Measurements from ENCODE around the gene PMPCA. TPM values are rescaled to one million over a fixed set of nuclear protein-coding genes. Genes with fewer than 3 reads are reported as not detected.

The PMPCA gene
- total and polyA plus RNA-seq, 12 donors: 59.3 to 85.2 (median 75.4) TPM

DNA sequence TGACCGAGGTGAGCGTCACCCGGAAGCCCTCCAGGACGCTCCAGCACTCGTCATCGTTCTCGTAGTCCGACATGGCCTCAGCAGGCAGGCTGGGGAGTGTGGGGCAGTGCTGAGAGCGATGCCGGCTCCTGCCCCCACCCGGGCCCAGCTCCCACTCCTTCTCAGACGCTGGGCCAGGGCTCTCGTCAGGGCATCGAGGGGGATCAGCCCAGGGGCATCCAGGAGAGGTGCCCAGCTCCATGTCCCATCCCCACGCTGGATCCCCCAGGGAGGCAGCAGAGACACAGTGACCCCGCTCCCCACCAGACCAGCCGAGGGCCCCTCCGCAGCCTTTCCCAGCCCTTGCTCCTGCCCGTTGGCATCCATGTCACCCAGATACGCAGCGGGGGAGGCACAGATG lies 38.5 kb upstream of the PMPCA start:
- peak overlapping the region in 1 of 10 donors; percentile 72 for H3K27ac ChIP-seq
- ATAC-seq: no peak
- intact Hi-C loops (cut with DNase I): no loop called here

DNA sequence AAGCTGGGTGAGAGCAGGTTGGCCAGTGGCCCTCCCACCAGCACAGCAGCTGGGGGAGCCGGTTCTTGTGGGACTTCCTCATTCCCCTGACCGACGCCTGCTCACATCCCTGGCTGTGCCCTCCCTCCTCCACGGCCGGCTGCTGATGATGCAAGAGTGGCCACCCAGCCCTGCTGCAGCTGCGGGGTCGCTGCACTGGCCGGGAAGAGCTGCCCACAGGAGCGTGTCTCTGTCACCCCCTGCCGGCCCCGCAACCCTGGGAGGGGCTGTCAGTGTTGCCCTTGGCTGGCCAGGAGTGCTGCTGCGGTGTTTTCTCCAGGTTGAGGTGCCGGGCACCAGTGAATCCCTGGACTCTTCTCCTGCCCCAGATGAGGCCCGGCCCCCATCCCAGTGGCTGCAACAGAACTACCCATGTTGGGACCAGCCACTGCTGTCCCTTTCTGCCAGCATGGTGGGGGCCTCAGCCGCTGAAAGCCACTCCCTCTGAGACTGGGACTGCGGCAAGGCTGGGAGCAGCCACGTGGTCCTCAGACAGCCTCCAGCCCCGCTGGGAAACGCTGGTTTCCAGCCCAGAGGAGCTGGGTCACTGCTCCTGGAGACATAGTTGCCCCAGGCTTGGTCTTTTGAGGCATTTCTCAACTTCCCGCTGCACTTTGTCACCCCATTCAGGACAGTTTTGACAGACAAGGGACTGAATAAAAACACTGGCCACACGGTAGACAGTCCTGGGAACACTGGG lies 37.7 kb upstream of the PMPCA start:
- intact Hi-C loops (cut with DNase I): no loop called here
- peak in 1 of 2 donors; percentile 65 for DNase-seq
- Histone ChIP-seq H3K9me3 (no peaks in the 10 kb centered on the region), H3K27ac (peak overlapping the region in 1 of 10 donors; percentile 72), H3K4me3 (peak overlapping the region in 7 of 10 donors; percentile 1 to 55 (median 29)), H3K4me1 (peaks cover 0 to 32% (median 6%) of the 10 kb centered on the region in 9 donors), H3K27me3 (no peaks in the 10 kb centered on the region), H3K36me3 (peaks cover 0 to 17% (median 0%) of the 10 kb centered on the region in 9 donors)
- peak in 1 of 9 donors; percentile 18 for TF ChIP-seq CTCF (IDR thresholded peaks at IDR 0.05)
- WGBS, 2 donors: 38 to 42% methylated on average over 21 of the region's 21 CpGs
- peak; percentile 24 to 70 (median 64) for ATAC-seq

More for the DNA sequence above, 38.5 kb upstream of the PMPCA start:
- peaks cover 0 to 26% (median 6%) of the 10 kb centered on the region in 9 donors for H3K4me1 ChIP-seq
- peak overlapping the region in 1 of 10 donors; percentile 55 for H3K4me3 ChIP-seq
- H3K27me3 ChIP-seq: no peaks in the 10 kb centered on the region
- no peak for DNase-seq
- H3K36me3 ChIP-seq: peaks cover 0 to 15% (median 0%) of the 10 kb centered on the region in 9 donors
- TF ChIP-seq CTCF (IDR thresholded peaks at IDR 0.05): no peak
- H3K9me3 ChIP-seq: no peaks in the 10 kb centered on the region
- WGBS, 2 donors: 88 to 93% methylated on average over 21 of the region's 21 CpGs

GRCh38 chr9:136373300-136374182 lies 36.9 kb upstream of the PMPCA start, which contains the start of gene CARD9:
TSS of gene CARD9 (minus strand) at chr9:136373669. CDS start at chr9:136372078, 1,591 bp downstream.
- Histone ChIP-seq H3K27ac (peak within 1 kb of the TSS in 1 of 10 donors; percentile 72), H3K4me3 (peak within 1 kb of the TSS in 7 of 10 donors; percentile 1 to 55 (median 29)), H3K36me3 (peaks cover 0 to 25% (median 0%) of the 10 kb centered on the region in 9 donors), H3K4me1 (peaks cover 0 to 32% (median 6%) of the 10 kb centered on the region in 9 donors), H3K27me3 (no peaks in the 10 kb centered on the region), H3K9me3 (no peaks in the 10 kb centered on the region)
- ATAC-seq: peak in 7 of 8 donors; percentile 21 to 56 (median 38)
- no peak for TF ChIP-seq CTCF (IDR thresholded peaks at IDR 0.05)
- WGBS, 2 donors: 67 to 68% methylated on average over 27 of the region's 27 CpGs
- DNase-seq: no peak
- intact Hi-C loops (cut with DNase I): no loop called here

GRCh38 chr9:136374183-136374575 lies 36.3 kb upstream of the PMPCA start:
- Histone ChIP-seq H3K9me3 (no peaks in the 10 kb centered on the region), H3K4me1 (peaks cover 0 to 32% (median 6%) of the 10 kb centered on the region in 9 donors), H3K36me3 (peaks cover 0 to 32% (median 0%) of the 10 kb centered on the region in 9 donors), H3K4me3 (no peak overlapping the region), H3K27ac (no peak overlapping the region), H3K27me3 (no peaks in the 10 kb centered on the region)
- DNase-seq (no peak), ATAC-seq (no peak)
- no peak for TF ChIP-seq CTCF (IDR thresholded peaks at IDR 0.05)
- intact Hi-C loops (cut with DNase I): no loop called here
- 91% methylated on average over 14 of the region's 14 CpGs for WGBS, 2 donors

All from heart right ventricle (tissue), 16 donors.